ENCODE measurements around the gene ADAMTS19.

- no peak for TF ChIP-seq POLR2A (IDR thresholded peaks at IDR 0.05; ENCODE audit: low read depth, low read length)
- no peak for TF ChIP-seq POLR2AphosphoS5 (IDR thresholded peaks at IDR 0.05; ENCODE audit: low read depth, low read length)
Measured at GRCh38 chr5:129653057-129653375, 192.9 kb downstream of the ADAMTS19 start.

Measured in GM12892 (cell line).